Stimulated activated CD4-positive, alpha-beta T cell treated with anti-CD3 and anti-CD28 coated beads, TNF-alpha, amount 100 ng/mL, for 1 hour (primary cell): Measurements from ENCODE around the gene SCN3A.

Source experiments
- DNase-seq, 3 donors: peaks; one replicate each; pipeline ENCODE4 v3.0.0-alpha.2; 2020; ENCODE audit warnings: low read depth in 3 of 3, low spot score in 1 of 3

Gene SCN3A

GRCh38 chr2:165113414-165113813 is 90.4 kb downstream of the SCN3A start:
- DNase-seq: no peak

- no peak for DNase-seq
Measured at GRCh38 chr2:165112789-165113188, 91.1 kb downstream of the SCN3A start.

- no peak for DNase-seq
Measured at GRCh38 chr2:165112133-165112573, 91.7 kb downstream of the SCN3A start.

GRCh38 chr2:165110394-165110793 is 93.5 kb downstream of the SCN3A start:
- DNase-seq: no peak

- no peak for DNase-seq
Measured at GRCh38 chr2:165109915-165110314, 93.9 kb downstream of the SCN3A start.

GRCh38 chr2:165105926-165106325 is 97.9 kb downstream of the SCN3A start:
- no peak for DNase-seq

GRCh38 chr2:165087933-165088901 is 115.6 kb downstream of the SCN3A start:
- DNase-seq: no peak

- no peak for DNase-seq
Measured at GRCh38 chr2:165086337-165086736, 117.5 kb downstream of the SCN3A start.

GRCh38 chr2:165083326-165083725 is 120.5 kb downstream of the SCN3A start:
- DNase-seq: no peak

GRCh38 chr2:165082479-165082878 is 121.4 kb downstream of the SCN3A start:
- no peak for DNase-seq

- DNase-seq: no peak
Measured at GRCh38 chr2:165081276-165081675, 122.6 kb downstream of the SCN3A start.

- no peak for DNase-seq
Measured at GRCh38 chr2:165079432-165079831, 124.4 kb downstream of the SCN3A start.

- no peak for DNase-seq
Measured at GRCh38 chr2:165078913-165079312, 124.9 kb downstream of the SCN3A start.

- no peak for DNase-seq
Measured at GRCh38 chr2:165074884-165075283, 129.0 kb downstream of the SCN3A start.

GRCh38 chr2:165074323-165074722 is 129.5 kb downstream of the SCN3A start:
- no peak for DNase-seq

- DNase-seq: no peak
Measured at GRCh38 chr2:165070076-165070475, 133.8 kb downstream of the SCN3A start.

GRCh38 chr2:165069151-165069550 is 134.7 kb downstream of the SCN3A start:
- no peak for DNase-seq

GRCh38 chr2:165068487-165068757 is 135.4 kb downstream of the SCN3A start:
- no peak for DNase-seq

GRCh38 chr2:165067643-165068486 is 136.0 kb downstream of the SCN3A start:
- no peak for DNase-seq

GRCh38 chr2:165064743-165065142 is 139.1 kb downstream of the SCN3A start:
- no peak for DNase-seq

GRCh38 chr2:165060411-165060810 is 143.4 kb downstream of the SCN3A start:
- no peak for DNase-seq
